Suppressor macrophage treated with lipopolysaccharide for 4 hours (primary cell): ENCODE data around the gene YIPF6.
"Not testable (repeated sequence)": the region's sequence is repeated elsewhere in the genome, so short reads cannot be mapped to it uniquely, and the experiment has no call there.

Experiments used
- DNase-seq: peaks from one replicate; pipeline ENCODE4 v3.0.0-alpha.2; 2020

Gene YIPF6

GRCh38 chrX:68498508-68499379 lies at the start of gene YIPF6:
YIPF6 (plus strand) TSS chrX:68499051; CDS start chrX:68499067, 16 bp downstream.
- DNase-seq: peak; percentile 82

- DNase-seq: no peak
These were observed 47.1 kb upstream of the YIPF6 start for GRCh38 chrX:68451720-68452119.

- DNase-seq: no peak
These were observed 44.2 kb upstream of the YIPF6 start for GRCh38 chrX:68454476-68455150.

GRCh38 chrX:68455151-68455510 lies 43.7 kb upstream of the YIPF6 start:
- DNase-seq: no peak

- no peak for DNase-seq
These were observed 37.8 kb upstream of the YIPF6 start for GRCh38 chrX:68461093-68461492.

- no peak for DNase-seq
These were observed 37.3 kb upstream of the YIPF6 start for GRCh38 chrX:68461576-68461975.

GRCh38 chrX:68462197-68462596 lies 36.7 kb upstream of the YIPF6 start:
- DNase-seq: no peak

- DNase-seq: peak; percentile 36
These were observed 36.2 kb upstream of the YIPF6 start for GRCh38 chrX:68462653-68463052.

GRCh38 chrX:68463880-68464279 lies 35.0 kb upstream of the YIPF6 start:
- DNase-seq: no peak

- no peak for DNase-seq
These were observed 34.1 kb upstream of the YIPF6 start for GRCh38 chrX:68464796-68465195.

- DNase-seq: no peak
These were observed 17.9 kb upstream of the YIPF6 start for GRCh38 chrX:68480969-68481368.

GRCh38 chrX:68486198-68486597 lies 12.7 kb upstream of the YIPF6 start:
- not testable (repeated sequence) for DNase-seq

- DNase-seq: no peak
These were observed 11.6 kb upstream of the YIPF6 start for GRCh38 chrX:68487254-68487653.

GRCh38 chrX:68487924-68488323 lies 10.9 kb upstream of the YIPF6 start:
- no peak for DNase-seq

- DNase-seq: no peak
These were observed 10.2 kb upstream of the YIPF6 start for GRCh38 chrX:68488657-68489056.

- no peak for DNase-seq
These were observed 8.2 kb upstream of the YIPF6 start for GRCh38 chrX:68490644-68491043.

GRCh38 chrX:68492583-68492982 lies 6.3 kb upstream of the YIPF6 start:
- no peak for DNase-seq

- not testable (repeated sequence) for DNase-seq
These were observed 5.1 kb upstream of the YIPF6 start for GRCh38 chrX:68493776-68494175.

GRCh38 chrX:68498044-68498507 lies 775 bp upstream of the YIPF6 start:
- DNase-seq: no peak

GRCh38 chrX:68499543-68500504 lies 973 bp downstream of the YIPF6 start:
- no peak for DNase-seq

- DNase-seq: no peak
These were observed 5.2 kb downstream of the YIPF6 start for GRCh38 chrX:68503836-68504636.

GRCh38 chrX:68506649-68507048 lies 7.8 kb downstream of the YIPF6 start:
- no peak for DNase-seq
